ENCODE measurements around the gene CORO1C. TPM values are rescaled to one million over a fixed set of nuclear protein-coding genes. Genes with fewer than 3 reads are reported as not detected.

Gene CORO1C
- total and polyA plus RNA-seq, 10 donors, result 12.0 to 119 (median 74.8) TPM

DNA sequence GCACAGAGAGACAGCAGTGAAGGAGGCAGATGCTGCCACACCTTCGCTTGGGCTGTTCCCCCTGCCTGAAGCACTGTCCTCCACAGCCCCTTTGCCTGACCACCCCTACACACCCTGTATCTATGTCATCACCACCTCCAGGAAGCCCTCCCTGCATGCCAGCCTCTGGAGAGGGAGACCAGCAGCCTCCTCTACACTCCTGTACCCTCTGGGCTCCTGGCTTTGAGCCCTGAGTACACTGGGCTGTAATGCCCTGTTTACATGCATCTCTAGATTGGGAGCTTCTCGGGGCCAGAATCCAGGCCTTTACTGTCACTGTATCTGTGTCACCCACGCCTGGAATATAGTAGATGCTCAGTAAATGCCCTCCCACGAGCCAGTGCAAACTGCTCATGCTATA is 127.6 kb downstream of the CORO1C start:
- H3K4me1 ChIP-seq, result no peaks in the 10 kb centered on the region
- no peak overlapping the region for H3K27ac ChIP-seq
- H3K36me3 ChIP-seq, result no peaks in the 10 kb centered on the region
- TF ChIP-seq POLR2AphosphoS5 (IDR thresholded peaks at IDR 0.05) (no peak), POLR2A (IDR thresholded peaks at IDR 0.05) (no peak)
- TF ChIP-seq, protein P1, sequence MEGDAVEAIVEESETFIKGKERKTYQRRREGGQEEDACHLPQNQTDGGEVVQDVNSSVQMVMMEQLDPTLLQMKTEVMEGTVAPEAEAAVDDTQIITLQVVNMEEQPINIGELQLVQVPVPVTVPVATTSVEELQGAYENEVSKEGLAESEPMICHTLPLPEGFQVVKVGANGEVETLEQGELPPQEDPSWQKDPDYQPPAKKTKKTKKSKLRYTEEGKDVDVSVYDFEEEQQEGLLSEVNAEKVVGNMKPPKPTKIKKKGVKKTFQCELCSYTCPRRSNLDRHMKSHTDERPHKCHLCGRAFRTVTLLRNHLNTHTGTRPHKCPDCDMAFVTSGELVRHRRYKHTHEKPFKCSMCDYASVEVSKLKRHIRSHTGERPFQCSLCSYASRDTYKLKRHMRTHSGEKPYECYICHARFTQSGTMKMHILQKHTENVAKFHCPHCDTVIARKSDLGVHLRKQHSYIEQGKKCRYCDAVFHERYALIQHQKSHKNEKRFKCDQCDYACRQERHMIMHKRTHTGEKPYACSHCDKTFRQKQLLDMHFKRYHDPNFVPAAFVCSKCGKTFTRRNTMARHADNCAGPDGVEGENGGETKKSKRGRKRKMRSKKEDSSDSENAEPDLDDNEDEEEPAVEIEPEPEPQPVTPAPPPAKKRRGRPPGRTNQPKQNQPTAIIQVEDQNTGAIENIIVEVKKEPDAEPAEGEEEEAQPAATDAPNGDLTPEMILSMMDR (IDR thresholded peaks at IDR 0.05 in 8 of 11, conservative IDR thresholded peaks at IDR 0.05 in 3 of 11), result no peak
- no peak for DNase-seq
- H3K4me3 ChIP-seq, result no peak overlapping the region
- H3K27me3 ChIP-seq (replicated peaks in 1 of 7), result peaks cover 0 to 12% (median 0%) of the 10 kb centered on the region in 7 donors
- no peaks in the 10 kb centered on the region for H3K9me3 ChIP-seq
- intact Hi-C loops (cut with DNase I; ENCODE audit: low total_unique reads), result no loop called here
- WGBS, 5 donors, result 84 to 92% (median 90%) methylated on average over 3 to 4 of the region's 4 CpGs

DNA sequence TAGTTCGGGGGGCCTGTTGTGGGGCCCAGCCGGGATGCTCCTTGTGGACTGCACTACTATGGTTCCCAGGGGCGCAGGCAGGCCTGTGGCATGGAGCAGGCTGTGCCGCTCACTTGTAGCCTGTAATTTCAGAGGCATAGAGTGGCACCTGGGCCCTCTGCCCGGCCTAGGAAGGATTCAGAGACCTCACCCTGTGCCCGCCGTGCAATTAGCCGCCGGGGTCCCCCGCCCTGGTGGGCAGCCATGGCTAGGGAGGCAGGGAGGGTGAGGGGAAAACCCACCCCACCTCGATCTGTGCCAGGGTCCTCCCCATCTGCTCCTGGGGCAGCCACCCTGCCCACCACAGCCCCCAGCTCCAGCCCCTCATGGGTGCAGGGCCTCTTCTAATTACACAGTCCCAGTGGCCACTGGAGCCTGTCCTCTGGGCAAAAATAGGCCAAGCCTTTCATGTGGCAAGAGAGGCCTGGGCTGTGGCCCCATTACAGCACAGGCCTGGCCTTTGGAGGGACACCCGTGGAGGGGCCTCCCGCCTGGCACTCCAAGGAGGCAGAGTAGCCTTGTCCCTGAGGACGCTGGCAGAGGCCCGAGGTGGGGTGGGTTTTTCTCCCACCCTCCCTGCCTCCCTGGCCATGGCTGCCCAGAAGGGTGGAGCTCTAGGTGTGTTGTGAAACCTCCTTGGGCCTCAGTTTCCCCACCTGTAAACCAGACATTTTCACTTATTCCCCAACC is 128.2 kb downstream of the CORO1C start:
- Histone ChIP-seq H3K36me3 (no peaks in the 10 kb centered on the region), H3K4me3 (no peak overlapping the region), H3K4me1 (peaks cover 0 to 5% (median 0%) of the 10 kb centered on the region in 6 donors), H3K27me3 (replicated peaks in 1 of 7) (peaks cover 0 to 6% (median 0%) of the 10 kb centered on the region in 7 donors), H3K9me3 (no peaks in the 10 kb centered on the region), H3K27ac (no peak overlapping the region)
- intact Hi-C loops (cut with DNase I; ENCODE audit: low total_unique reads), result no loop called here
- WGBS, 5 donors, result 87 to 94% (median 92%) methylated on average over 12 to 15 of the region's 15 CpGs
- TF ChIP-seq POLR2A (IDR thresholded peaks at IDR 0.05), result no peak
- TF ChIP-seq, protein P1 (IDR thresholded peaks at IDR 0.05 in 8 of 11, conservative IDR thresholded peaks at IDR 0.05 in 3 of 11), result no peak
- no peak for TF ChIP-seq POLR2AphosphoS5 (IDR thresholded peaks at IDR 0.05)
- DNase-seq, result no peak

DNA sequence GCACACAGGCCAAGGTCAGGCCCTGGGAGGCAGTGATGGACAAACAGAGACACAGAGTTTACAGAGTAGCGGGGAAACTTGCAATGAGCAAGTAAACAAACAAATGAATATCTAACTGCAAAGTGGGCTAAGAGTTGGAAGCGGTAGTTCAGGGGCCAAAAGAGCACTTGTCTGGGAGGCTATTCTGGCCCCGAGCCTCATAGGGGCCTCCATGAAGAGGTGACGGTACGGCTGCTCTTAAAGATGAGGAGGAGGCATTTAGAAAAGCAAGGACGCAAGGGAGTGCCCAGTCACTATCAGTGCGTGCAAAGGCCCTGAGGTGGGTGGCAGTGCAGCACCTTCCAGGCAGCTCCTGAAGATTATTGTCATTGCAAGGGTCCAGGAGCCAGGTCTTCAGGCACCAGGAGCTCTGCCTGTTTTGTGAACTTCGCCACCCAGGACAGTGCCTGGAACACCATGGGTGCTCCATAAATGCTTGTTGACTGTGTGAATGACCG is 129.1 kb downstream of the CORO1C start:
- no peak for DNase-seq
- H3K9me3 ChIP-seq, result no peaks in the 10 kb centered on the region
- H3K27ac ChIP-seq, result no peak overlapping the region
- no peaks in the 10 kb centered on the region for H3K27me3 ChIP-seq (replicated peaks in 1 of 7)
- no peak for TF ChIP-seq POLR2A (IDR thresholded peaks at IDR 0.05)
- TF ChIP-seq POLR2AphosphoS5 (IDR thresholded peaks at IDR 0.05), result no peak
- TF ChIP-seq, protein P1 (IDR thresholded peaks at IDR 0.05 in 8 of 11, conservative IDR thresholded peaks at IDR 0.05 in 3 of 11), result no peak
- no peaks in the 10 kb centered on the region for H3K36me3 ChIP-seq
- H3K4me3 ChIP-seq, result no peak overlapping the region
- intact Hi-C loops (cut with DNase I; ENCODE audit: low total_unique reads), result no loop called here
- WGBS, 5 donors, result 91 to 99% (median 94%) methylated on average over 9 of the region's 9 CpGs
- peaks cover 0 to 14% (median under 1%) of the 10 kb centered on the region in 6 donors for H3K4me1 ChIP-seq

DNA sequence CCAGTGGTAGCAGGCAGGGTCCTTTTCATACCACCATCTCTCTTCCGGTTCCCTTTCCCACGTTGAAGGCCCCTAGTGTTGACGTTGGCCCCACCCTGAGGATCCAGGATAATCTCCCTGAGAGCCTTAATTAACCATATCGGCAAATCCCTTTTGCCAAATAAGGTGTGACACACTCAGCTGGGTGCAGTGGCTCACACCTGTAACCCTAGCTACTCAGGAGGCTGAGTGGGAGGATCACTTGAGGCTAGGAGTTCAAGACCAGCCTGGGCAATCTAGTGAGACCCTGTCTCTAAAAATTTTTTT is 130.7 kb downstream of the CORO1C start:
- DNase-seq, result no peak
- Histone ChIP-seq H3K36me3 (no peaks in the 10 kb centered on the region), H3K4me1 (peaks cover 0 to 22% (median 3%) of the 10 kb centered on the region in 6 donors), H3K9me3 (no peaks in the 10 kb centered on the region), H3K27me3 (replicated peaks in 1 of 7) (no peaks in the 10 kb centered on the region), H3K4me3 (no peak overlapping the region), H3K27ac (no peak overlapping the region)
- 67 to 78% (median 73%) methylated on average over 4 of the region's 4 CpGs for WGBS, 5 donors
- intact Hi-C loops (cut with DNase I; ENCODE audit: low total_unique reads), result no loop called here
- no peak for TF ChIP-seq POLR2A (IDR thresholded peaks at IDR 0.05)
- TF ChIP-seq, protein P1 (IDR thresholded peaks at IDR 0.05 in 8 of 11, conservative IDR thresholded peaks at IDR 0.05 in 3 of 11), result no peak
- TF ChIP-seq POLR2AphosphoS5 (IDR thresholded peaks at IDR 0.05), result no peak

All from spleen (tissue), 11 donors.